KMS-11 (cell line): ENCODE measurements around the gene SESTD1.

Experiments
- H2AFZ ChIP-seq: fragments of 200-600 bp; sonication (generic); 2 replicates; pipeline ENCODE4 v1.6.1; 2016; ENCODE audit warnings: antibody characterized with exemption, mixed run types, low read depth
- H3K27ac ChIP-seq: fragments of 200-600 bp; sonication (generic); 2 replicates; pipeline ENCODE4 v1.6.1; 2016; ENCODE audit warnings: mild to moderate bottlenecking, mixed run types
- H3K27me3 ChIP-seq: fragments of 200-600 bp; sonication (generic); 2 replicates; pipeline ENCODE4 v1.6.1; 2017; ENCODE audit warnings: mild to moderate bottlenecking, low read depth, mixed run types, moderate library complexity; ENCODE audit not compliant: insufficient read depth
- H3K36me3 ChIP-seq: fragments of 200-600 bp; sonication (generic); 2 replicates; pipeline ENCODE4 v1.6.1; 2017; ENCODE audit warnings: mild to moderate bottlenecking, mixed run types; ENCODE audit not compliant: insufficient read depth
- H3K4me1 ChIP-seq: fragments of 200-600 bp; sonication (generic); 2 replicates; pipeline ENCODE4 v1.6.1; 2016; ENCODE audit warnings: mild to moderate bottlenecking, low read depth, mixed run types; ENCODE audit not compliant: poor library complexity, severe bottlenecking
- H3K4me2 ChIP-seq: fragments of 200-600 bp; sonication (generic); 2 replicates; pipeline ENCODE4 v1.7.0; 2016; ENCODE audit warnings: mild to moderate bottlenecking, mixed run types
- H3K4me3 ChIP-seq: fragments of 200-600 bp; sonication (generic); IDR thresholded peaks from 2 replicates; pipeline ENCODE4 v1.6.1; 2017; ENCODE audit warnings: low read depth, low read length, mixed read lengths; ENCODE audit not compliant: insufficient read depth
- H3K79me2 ChIP-seq: fragments of 200-600 bp; sonication (generic); 2 replicates; pipeline ENCODE4 v1.6.1; 2016; ENCODE audit warnings: low read depth, mixed run types; ENCODE audit not compliant: insufficient read depth
- H3K9ac ChIP-seq: fragments of 200-600 bp; sonication (generic); 2 replicates; pipeline ENCODE4 v1.6.1; 2016; ENCODE audit warnings: mild to moderate bottlenecking, mixed run types
- H4K20me1 ChIP-seq: fragments of 200-600 bp; sonication (generic); 2 replicates; pipeline ENCODE4 v1.6.1; 2016; ENCODE audit warnings: mild to moderate bottlenecking, mixed run types; ENCODE audit not compliant: insufficient read depth
- TF ChIP-seq, protein P1 (sequence below): fragments of 200-600 bp; sonication (generic); conservative IDR thresholded peaks from 2 replicates; pipeline ENCODE4 v1.6.1; 2017; ENCODE audit warnings: low read depth, mild to moderate bottlenecking, antibody characterized with exemption, low read length, moderate library complexity, mixed read lengths

Gene SESTD1

DNA sequence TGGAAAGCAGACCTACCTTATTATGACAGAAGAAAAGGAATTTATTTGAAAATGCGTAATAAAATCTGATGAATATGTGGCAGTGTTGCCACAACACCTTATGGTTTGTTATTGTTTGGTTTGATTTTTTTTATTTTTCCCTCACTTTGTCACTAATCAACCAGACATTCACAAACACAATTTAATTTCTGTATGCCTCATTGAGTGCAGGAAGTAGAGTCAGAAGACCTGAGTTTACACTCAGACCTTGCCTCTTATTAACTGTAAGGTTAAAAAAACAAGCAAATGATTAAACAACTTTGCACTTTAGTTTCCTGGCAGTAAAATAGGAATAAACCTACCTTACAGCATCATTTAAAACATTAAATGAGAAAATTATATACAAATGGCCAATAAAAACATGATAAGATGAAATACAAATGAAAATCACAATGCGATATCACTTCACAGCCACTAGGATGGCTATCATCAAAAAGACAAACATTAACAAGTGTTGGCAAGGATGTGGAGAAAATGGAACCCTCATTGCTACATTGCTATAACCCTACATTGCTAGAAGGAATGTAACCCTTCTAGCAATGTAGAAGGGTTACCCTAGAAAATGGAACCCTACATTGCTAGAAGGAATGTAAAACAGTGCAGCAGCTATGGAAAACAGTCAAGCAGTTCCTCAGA is 3.3 kb downstream of the SESTD1 start:
- TF ChIP-seq, protein P1, sequence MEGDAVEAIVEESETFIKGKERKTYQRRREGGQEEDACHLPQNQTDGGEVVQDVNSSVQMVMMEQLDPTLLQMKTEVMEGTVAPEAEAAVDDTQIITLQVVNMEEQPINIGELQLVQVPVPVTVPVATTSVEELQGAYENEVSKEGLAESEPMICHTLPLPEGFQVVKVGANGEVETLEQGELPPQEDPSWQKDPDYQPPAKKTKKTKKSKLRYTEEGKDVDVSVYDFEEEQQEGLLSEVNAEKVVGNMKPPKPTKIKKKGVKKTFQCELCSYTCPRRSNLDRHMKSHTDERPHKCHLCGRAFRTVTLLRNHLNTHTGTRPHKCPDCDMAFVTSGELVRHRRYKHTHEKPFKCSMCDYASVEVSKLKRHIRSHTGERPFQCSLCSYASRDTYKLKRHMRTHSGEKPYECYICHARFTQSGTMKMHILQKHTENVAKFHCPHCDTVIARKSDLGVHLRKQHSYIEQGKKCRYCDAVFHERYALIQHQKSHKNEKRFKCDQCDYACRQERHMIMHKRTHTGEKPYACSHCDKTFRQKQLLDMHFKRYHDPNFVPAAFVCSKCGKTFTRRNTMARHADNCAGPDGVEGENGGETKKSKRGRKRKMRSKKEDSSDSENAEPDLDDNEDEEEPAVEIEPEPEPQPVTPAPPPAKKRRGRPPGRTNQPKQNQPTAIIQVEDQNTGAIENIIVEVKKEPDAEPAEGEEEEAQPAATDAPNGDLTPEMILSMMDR = no peak
- H3K36me3 ChIP-seq = no peaks in the 10 kb centered on the region
- H3K79me2 ChIP-seq = peaks cover 11% of the 10 kb centered on the region; the same call in 1 of the 2 replicates
- H3K4me1 ChIP-seq = peaks cover 12% of the 10 kb centered on the region
- no peak overlapping the region for H3K4me2 ChIP-seq
- no peak overlapping the region for H3K27ac ChIP-seq
- H2AFZ ChIP-seq = no peak overlapping the region
- H3K9ac ChIP-seq = no peak overlapping the region
- H3K4me3 ChIP-seq = no peak overlapping the region
- H3K27me3 ChIP-seq = no peaks in the 10 kb centered on the region
- H4K20me1 ChIP-seq = no peaks in the 10 kb centered on the region

DNA sequence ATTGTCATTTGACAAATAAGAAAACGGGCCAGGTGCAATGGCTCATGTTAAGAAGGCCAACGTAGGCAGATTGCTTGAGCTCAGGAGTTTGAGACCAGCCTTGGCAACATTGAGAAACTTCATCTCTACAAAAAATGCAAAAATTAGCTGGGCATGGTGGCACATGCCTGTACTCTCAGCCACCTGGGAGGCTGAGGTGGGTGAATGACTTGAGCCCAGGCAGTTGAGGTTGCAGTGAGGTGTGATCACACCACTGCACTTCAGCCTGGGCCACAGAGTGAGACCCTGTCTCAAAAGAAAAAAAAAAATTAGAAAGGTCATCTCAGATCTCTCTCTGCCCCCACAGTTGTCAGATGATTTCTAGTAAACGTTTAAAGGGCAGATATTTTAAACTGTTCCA is 4.4 kb downstream of the SESTD1 start:
- H3K4me2 ChIP-seq = no peak overlapping the region
- H3K36me3 ChIP-seq = no peaks in the 10 kb centered on the region
- H3K79me2 ChIP-seq = peaks cover 11% of the 10 kb centered on the region; the same call in 1 of the 2 replicates
- H3K4me1 ChIP-seq = peaks cover 12% of the 10 kb centered on the region
- no peak overlapping the region for H2AFZ ChIP-seq
- no peaks in the 10 kb centered on the region for H3K27me3 ChIP-seq
- no peak overlapping the region for H3K27ac ChIP-seq
- no peak overlapping the region for H3K9ac ChIP-seq
- no peak overlapping the region for H3K4me3 ChIP-seq
- no peaks in the 10 kb centered on the region for H4K20me1 ChIP-seq
- TF ChIP-seq, protein P1 = no peak

DNA sequence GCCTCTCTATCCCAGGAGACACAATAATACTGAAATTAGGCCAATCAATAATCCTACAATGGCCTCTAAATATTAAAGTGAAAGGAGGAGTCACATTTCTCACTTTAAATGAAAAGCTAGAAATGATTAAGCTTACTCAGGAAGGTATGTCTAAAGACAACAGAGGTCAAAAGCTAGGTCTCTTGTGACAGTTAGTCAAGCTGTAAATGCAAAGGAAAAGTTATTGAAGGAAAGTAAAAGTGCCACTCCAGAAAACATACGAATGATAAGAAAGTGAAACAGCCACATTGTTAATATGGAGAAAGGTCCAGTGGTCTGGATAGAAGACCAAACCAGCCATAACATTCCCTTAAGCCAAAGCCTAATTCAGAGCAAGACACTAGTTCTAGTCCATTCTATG is 9.5 kb downstream of the SESTD1 start:
- no peak overlapping the region for H3K4me3 ChIP-seq
- peaks cover 13% of the 10 kb centered on the region; the same call in 1 of the 2 replicates for H3K79me2 ChIP-seq
- TF ChIP-seq, protein P1 = no peak
- H3K9ac ChIP-seq = no peak overlapping the region
- H3K27ac ChIP-seq = no peak overlapping the region
- no peaks in the 10 kb centered on the region for H4K20me1 ChIP-seq
- H3K4me2 ChIP-seq = no peak overlapping the region
- H2AFZ ChIP-seq = no peak overlapping the region
- no peaks in the 10 kb centered on the region for H3K27me3 ChIP-seq
- peaks cover 31% of the 10 kb centered on the region for H3K4me1 ChIP-seq
- no peaks in the 10 kb centered on the region for H3K36me3 ChIP-seq

DNA sequence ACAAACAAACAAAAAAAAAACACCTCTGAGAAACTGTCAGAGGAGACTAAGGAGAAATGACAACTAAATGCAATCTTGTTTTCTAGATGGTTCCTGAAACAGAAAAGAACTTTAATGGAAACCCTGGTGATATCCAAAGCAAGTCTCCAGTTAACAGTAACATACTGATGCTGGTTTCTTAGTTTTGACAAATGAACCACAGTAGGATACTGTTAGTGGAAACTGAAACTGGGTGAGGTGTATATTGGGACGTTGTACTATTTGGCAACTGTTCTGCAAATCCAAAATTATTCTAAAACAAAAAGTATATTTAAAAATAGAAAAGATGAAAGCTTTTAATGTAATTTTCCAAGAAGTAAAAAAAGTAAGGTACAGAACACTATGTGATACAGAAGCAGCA is 11.4 kb downstream of the SESTD1 start:
- H3K79me2 ChIP-seq = peaks cover 13% of the 10 kb centered on the region; the same call in 1 of the 2 replicates
- TF ChIP-seq, protein P1 = no peak
- peak overlapping the region; percentile 33 for H3K27ac ChIP-seq
- no peak overlapping the region for H3K9ac ChIP-seq
- no peaks in the 10 kb centered on the region for H3K27me3 ChIP-seq
- no peaks in the 10 kb centered on the region for H3K36me3 ChIP-seq
- H4K20me1 ChIP-seq = no peaks in the 10 kb centered on the region
- H3K4me1 ChIP-seq = peaks cover 39% of the 10 kb centered on the region
- H3K4me2 ChIP-seq = peak overlapping the region; percentile 80
- H3K4me3 ChIP-seq = peak overlapping the region; percentile 33
- no peak overlapping the region for H2AFZ ChIP-seq
